ENCODE data around the gene MAML3.

- TF ChIP-seq EZH2phosphoT487 (IDR thresholded peaks at IDR 0.05; ENCODE audit: unreplicated experiment) (no peak), EZH2 (IDR thresholded peaks at IDR 0.05; ENCODE audit: low read depth, unreplicated experiment) (no peak), CTCF (conservative IDR thresholded peaks at IDR 0.05; ENCODE audit: low read depth in 2 of 2) (no peak), POLR2AphosphoS5 (IDR thresholded peaks at IDR 0.05; ENCODE audit: low read depth) (no peak), ZNF462 (CRISPR knock-in tag; IDR thresholded peaks at IDR 0.05) (no peak), ZNF114 (CRISPR knock-in tag; IDR thresholded peaks at IDR 0.05) (no peak)
Measured at GRCh38 chr4:139794158-139794954, 359.6 kb downstream of the MAML3 start.
